ENCODE data around the gene FLOT2.

The FLOT2 gene

DNA sequence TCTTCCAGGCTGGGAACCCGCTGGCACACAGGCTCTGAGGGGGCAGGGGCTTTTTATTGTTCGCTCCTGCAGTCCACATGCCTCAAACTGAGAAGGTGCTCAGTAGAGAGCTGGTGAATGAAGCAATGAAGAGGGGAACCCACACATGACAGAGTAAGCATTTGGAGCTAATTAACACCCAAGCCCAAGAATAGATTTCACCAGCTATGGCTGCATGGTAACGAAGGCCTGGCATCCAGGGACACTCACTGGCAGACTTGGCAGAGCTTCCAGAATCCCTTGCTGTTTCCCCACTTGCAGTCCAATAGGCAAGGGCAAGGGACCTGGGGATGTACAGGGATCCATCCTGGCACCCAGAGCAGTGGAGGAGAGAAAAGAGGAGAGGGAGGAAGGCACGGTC is 12.2 kb downstream of the FLOT2 start:
- Histone ChIP-seq H3K4me1 (no peaks in the 10 kb centered on the region), H2AFZ (no peak overlapping the region), H3K4me3 (ENCODE audit: low read depth, low read length) (no peak overlapping the region), H3K9ac (no peak overlapping the region), H3K79me2 (peaks cover 13% of the 10 kb centered on the region), H3K4me2 (ENCODE audit: low read length) (no peak overlapping the region), H3K27ac (no peak overlapping the region), H3K27me3 (ENCODE audit: control insufficient read depth, insufficient read depth, low read length) (no peaks in the 10 kb centered on the region), H3K9me3 (ENCODE audit: control insufficient read depth, low read length) (no peaks in the 10 kb centered on the region), H3K36me3 (ENCODE audit: control insufficient read depth, insufficient read depth, low read length) (no peaks in the 10 kb centered on the region)
- TF ChIP-seq, protein P1, sequence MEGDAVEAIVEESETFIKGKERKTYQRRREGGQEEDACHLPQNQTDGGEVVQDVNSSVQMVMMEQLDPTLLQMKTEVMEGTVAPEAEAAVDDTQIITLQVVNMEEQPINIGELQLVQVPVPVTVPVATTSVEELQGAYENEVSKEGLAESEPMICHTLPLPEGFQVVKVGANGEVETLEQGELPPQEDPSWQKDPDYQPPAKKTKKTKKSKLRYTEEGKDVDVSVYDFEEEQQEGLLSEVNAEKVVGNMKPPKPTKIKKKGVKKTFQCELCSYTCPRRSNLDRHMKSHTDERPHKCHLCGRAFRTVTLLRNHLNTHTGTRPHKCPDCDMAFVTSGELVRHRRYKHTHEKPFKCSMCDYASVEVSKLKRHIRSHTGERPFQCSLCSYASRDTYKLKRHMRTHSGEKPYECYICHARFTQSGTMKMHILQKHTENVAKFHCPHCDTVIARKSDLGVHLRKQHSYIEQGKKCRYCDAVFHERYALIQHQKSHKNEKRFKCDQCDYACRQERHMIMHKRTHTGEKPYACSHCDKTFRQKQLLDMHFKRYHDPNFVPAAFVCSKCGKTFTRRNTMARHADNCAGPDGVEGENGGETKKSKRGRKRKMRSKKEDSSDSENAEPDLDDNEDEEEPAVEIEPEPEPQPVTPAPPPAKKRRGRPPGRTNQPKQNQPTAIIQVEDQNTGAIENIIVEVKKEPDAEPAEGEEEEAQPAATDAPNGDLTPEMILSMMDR (IDR thresholded peaks at IDR 0.05), result no peak

DNA sequence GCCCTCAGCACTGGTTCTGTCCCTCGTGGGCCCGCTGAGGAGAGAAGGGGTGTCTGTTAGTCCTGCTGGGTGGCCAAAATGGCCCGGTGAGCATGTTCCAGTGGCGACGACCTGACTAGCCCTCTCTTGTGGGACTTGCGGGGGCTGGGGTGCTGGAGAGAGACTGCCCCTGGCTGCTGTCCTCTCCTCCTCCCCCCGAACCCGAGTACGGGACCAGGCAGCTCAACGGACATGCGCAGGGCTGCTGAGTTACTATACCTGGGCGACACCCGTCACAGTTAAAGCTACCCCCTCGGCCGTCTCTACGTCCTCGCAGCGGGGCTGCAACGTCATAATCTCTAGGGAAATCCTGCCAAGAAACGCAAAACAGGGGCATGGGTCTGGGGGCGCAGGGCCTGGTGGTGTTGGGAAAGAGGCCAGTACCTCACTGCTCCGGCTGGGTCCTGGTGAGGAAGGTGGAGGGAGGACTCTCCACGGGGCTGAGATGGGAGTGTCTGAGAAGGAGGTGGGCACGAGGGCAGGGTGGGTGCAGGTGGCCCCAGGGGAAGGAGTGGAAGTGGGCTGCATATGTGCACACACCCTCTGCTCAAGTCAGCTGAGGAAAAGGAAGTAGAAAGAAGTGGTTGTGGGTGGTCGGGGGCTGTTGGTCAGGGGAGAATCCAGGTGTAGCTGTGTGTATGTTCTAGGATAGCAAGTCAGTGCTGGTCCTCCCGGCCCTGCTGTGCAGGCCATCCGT is 13.4 kb downstream of the FLOT2 start:
- H3K27me3 ChIP-seq (ENCODE audit: control insufficient read depth, insufficient read depth, low read length), result no peaks in the 10 kb centered on the region
- no peak overlapping the region for H3K9ac ChIP-seq
- no peak overlapping the region for H2AFZ ChIP-seq
- H3K4me3 ChIP-seq (ENCODE audit: low read depth, low read length), result no peak overlapping the region
- no peak overlapping the region for H3K27ac ChIP-seq
- H3K79me2 ChIP-seq, result peaks cover 13% of the 10 kb centered on the region
- TF ChIP-seq, protein P1 (IDR thresholded peaks at IDR 0.05), result no peak
- no peak overlapping the region for H3K4me2 ChIP-seq (ENCODE audit: low read length)
- H3K36me3 ChIP-seq (ENCODE audit: control insufficient read depth, insufficient read depth, low read length), result no peaks in the 10 kb centered on the region
- H3K4me1 ChIP-seq, result no peaks in the 10 kb centered on the region
- H3K9me3 ChIP-seq (ENCODE audit: control insufficient read depth, low read length), result no peaks in the 10 kb centered on the region

DNA sequence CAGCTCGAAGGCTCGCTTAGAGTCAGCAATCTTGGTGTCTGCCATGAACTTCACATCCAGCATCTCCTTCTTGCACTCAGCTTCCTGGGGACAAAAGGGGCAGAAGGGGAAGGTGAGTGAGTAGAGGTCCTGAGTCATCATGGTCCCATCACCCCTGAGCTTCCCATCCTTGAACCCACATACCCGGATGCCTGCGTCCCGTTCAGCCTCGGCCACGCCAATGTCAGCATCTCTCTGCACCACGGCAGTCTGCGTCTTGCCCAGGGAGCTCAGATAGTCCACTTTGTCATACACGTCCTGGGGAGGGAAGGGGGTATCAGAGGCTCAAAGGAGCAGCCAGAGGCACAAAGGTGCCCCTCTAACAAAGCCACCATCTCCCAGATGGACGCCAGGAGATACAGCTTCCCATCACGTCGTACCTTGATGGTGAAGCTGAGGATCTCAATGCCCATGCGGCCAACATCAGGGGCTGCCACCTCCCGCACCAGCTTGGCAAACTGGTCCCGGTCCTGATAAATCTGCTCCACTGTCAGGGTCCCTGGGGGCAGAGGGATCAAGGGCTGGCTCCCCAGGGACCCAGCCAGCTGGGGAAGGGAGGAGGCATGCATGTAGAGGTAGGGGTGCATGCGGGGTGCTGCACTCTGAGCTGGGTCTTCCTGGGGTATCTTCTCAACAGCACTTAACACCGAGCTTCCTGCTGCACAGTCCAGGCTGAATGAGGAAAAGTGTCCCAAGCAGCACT is 15.2 kb downstream of the FLOT2 start:
- no peak overlapping the region for H3K4me3 ChIP-seq (ENCODE audit: low read depth, low read length)
- no peaks in the 10 kb centered on the region for H3K4me1 ChIP-seq
- no peak overlapping the region for H3K4me2 ChIP-seq (ENCODE audit: low read length)
- TF ChIP-seq, protein P1 (IDR thresholded peaks at IDR 0.05), result no peak
- no peak overlapping the region for H2AFZ ChIP-seq
- no peaks in the 10 kb centered on the region for H3K27me3 ChIP-seq (ENCODE audit: control insufficient read depth, insufficient read depth, low read length)
- H3K9me3 ChIP-seq (ENCODE audit: control insufficient read depth, low read length), result no peaks in the 10 kb centered on the region
- H3K36me3 ChIP-seq (ENCODE audit: control insufficient read depth, insufficient read depth, low read length), result no peaks in the 10 kb centered on the region
- no peak overlapping the region for H3K27ac ChIP-seq
- H3K79me2 ChIP-seq, result peaks cover 6% of the 10 kb centered on the region
- H3K9ac ChIP-seq, result no peak overlapping the region

DNA sequence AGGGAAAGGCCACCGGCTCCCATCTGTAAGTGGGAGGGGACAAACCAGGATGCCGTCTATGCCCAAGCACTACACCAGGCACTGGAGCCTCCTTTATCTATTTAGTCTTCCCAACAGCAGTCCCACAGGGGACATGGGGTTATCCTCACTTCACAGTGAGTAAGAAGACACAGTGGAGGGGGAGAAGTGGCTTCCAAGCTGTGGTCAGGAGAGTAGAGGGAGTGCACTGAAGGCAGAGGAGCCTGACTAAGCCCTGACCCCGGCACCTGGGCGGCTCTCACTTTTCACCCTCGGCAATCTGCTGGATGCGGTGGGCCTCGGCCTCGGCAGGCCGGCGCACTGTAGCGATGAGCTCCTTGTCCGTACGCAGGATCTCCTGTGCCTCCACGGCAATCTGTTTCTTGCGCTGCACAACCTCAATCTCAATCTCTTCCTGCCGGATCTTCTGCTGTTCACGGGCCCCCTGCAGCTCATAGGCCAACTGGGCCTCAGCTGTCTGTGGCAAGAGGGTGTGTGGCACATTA is 15.9 kb downstream of the FLOT2 start:
- no peaks in the 10 kb centered on the region for H3K36me3 ChIP-seq (ENCODE audit: control insufficient read depth, insufficient read depth, low read length)
- no peaks in the 10 kb centered on the region for H3K27me3 ChIP-seq (ENCODE audit: control insufficient read depth, insufficient read depth, low read length)
- H3K4me1 ChIP-seq, result no peaks in the 10 kb centered on the region
- H3K4me3 ChIP-seq (ENCODE audit: low read depth, low read length), result no peak overlapping the region
- TF ChIP-seq, protein P1 (IDR thresholded peaks at IDR 0.05), result no peak
- no peak overlapping the region for H2AFZ ChIP-seq
- H3K9ac ChIP-seq, result no peak overlapping the region
- no peak overlapping the region for H3K4me2 ChIP-seq (ENCODE audit: low read length)
- no peak overlapping the region for H3K27ac ChIP-seq
- H3K9me3 ChIP-seq (ENCODE audit: control insufficient read depth, low read length), result no peaks in the 10 kb centered on the region
- H3K79me2 ChIP-seq, result peaks cover 3% of the 10 kb centered on the region

All from parathyroid adenoma (tissue), 2 donors.